Measurements from ENCODE around the gene RAPGEF1.

GRCh38 chr9:131651599-131651998, 88.3 kb downstream of the RAPGEF1 start:
- TF ChIP-seq REST (IDR thresholded peaks at IDR 0.05; ENCODE audit: insufficient read depth in 1 of 2, low read depth in 2 of 2, low read length in 2 of 2) (no peak), TAF1 (IDR thresholded peaks at IDR 0.05; ENCODE audit: borderline replicate concordance, insufficient read depth, low read length) (no peak), POLR2AphosphoS5 (IDR thresholded peaks at IDR 0.05; ENCODE audit: low read depth, low read length) (no peak)
